ENCODE results near the gene TBC1D2. TPM values are rescaled to one million over a fixed set of nuclear protein-coding genes. Genes with fewer than 3 reads are reported as not detected.

The TBC1D2 gene
- total RNA-seq, 4 donors from 2014 or later: 42.4 to 57.4 (median 49.0) TPM

- TF ChIP-seq EP300 (IDR thresholded peaks at IDR 0.05): no peak
- TF ChIP-seq POLR2A (IDR thresholded peaks at IDR 0.05): no peak
- TF ChIP-seq CTCF (IDR thresholded peaks at IDR 0.05): no peak
- no peak for TF ChIP-seq POLR2AphosphoS5 (IDR thresholded peaks at IDR 0.05)
- H3K4me1 ChIP-seq: peaks cover 4% of the 10 kb centered on the region
- H3K9me3 ChIP-seq: no peaks in the 10 kb centered on the region
- H3K4me3 ChIP-seq: no peak overlapping the region
- H3K36me3 ChIP-seq: peaks cover 65% of the 10 kb centered on the region
- no peak overlapping the region for H3K27ac ChIP-seq
- no peak for DNase-seq (ENCODE audit: low spot score in 2 of 2)
- H3K27me3 ChIP-seq: no peaks in the 10 kb centered on the region
- 87% methylated on average over 6 of the region's 6 CpGs for WGBS
These were observed 24.7 kb downstream of the TBC1D2 start for GRCh38 chr9:98230789-98231188.

GRCh38 chr9:98230304-98230703 lies 25.1 kb downstream of the TBC1D2 start:
- H3K4me1 ChIP-seq: peaks cover 4% of the 10 kb centered on the region
- 87% methylated on average over 6 of the region's 6 CpGs for WGBS
- no peaks in the 10 kb centered on the region for H3K27me3 ChIP-seq
- H3K4me3 ChIP-seq: no peak overlapping the region
- no peak for TF ChIP-seq POLR2AphosphoS5 (IDR thresholded peaks at IDR 0.05)
- no peak for TF ChIP-seq CTCF (IDR thresholded peaks at IDR 0.05)
- TF ChIP-seq EP300 (IDR thresholded peaks at IDR 0.05): no peak
- TF ChIP-seq POLR2A (IDR thresholded peaks at IDR 0.05): no peak
- peaks cover 70% of the 10 kb centered on the region for H3K36me3 ChIP-seq
- no peak overlapping the region for H3K27ac ChIP-seq
- DNase-seq (ENCODE audit: low spot score in 2 of 2): no peak
- no peaks in the 10 kb centered on the region for H3K9me3 ChIP-seq

- no peak overlapping the region for H3K27ac ChIP-seq
- H3K4me1 ChIP-seq: peaks cover 4% of the 10 kb centered on the region
- H3K36me3 ChIP-seq: peaks cover 73% of the 10 kb centered on the region
- H3K4me3 ChIP-seq: no peak overlapping the region
- TF ChIP-seq POLR2AphosphoS5 (IDR thresholded peaks at IDR 0.05) (no peak), POLR2A (IDR thresholded peaks at IDR 0.05) (no peak), CTCF (IDR thresholded peaks at IDR 0.05) (no peak), EP300 (IDR thresholded peaks at IDR 0.05) (no peak)
- H3K27me3 ChIP-seq: no peaks in the 10 kb centered on the region
- 87% methylated on average over 3 of the region's 3 CpGs for WGBS
- no peak for DNase-seq (ENCODE audit: low spot score in 2 of 2)
- no peaks in the 10 kb centered on the region for H3K9me3 ChIP-seq
These were observed 25.8 kb downstream of the TBC1D2 start for GRCh38 chr9:98229620-98230019.

- no peak overlapping the region for H3K4me3 ChIP-seq
- TF ChIP-seq POLR2AphosphoS5 (IDR thresholded peaks at IDR 0.05): no peak
- no peak for TF ChIP-seq EP300 (IDR thresholded peaks at IDR 0.05)
- TF ChIP-seq POLR2A (IDR thresholded peaks at IDR 0.05): no peak
- no peak for TF ChIP-seq CTCF (IDR thresholded peaks at IDR 0.05)
- H3K9me3 ChIP-seq: no peaks in the 10 kb centered on the region
- DNase-seq (ENCODE audit: low spot score in 2 of 2): no peak
- peaks cover 75% of the 10 kb centered on the region for H3K36me3 ChIP-seq
- WGBS: 81% methylated on average over 4 of the region's 4 CpGs
- peaks cover 4% of the 10 kb centered on the region for H3K4me1 ChIP-seq
- H3K27ac ChIP-seq: no peak overlapping the region
- H3K27me3 ChIP-seq: no peaks in the 10 kb centered on the region
These were observed 26.4 kb downstream of the TBC1D2 start for GRCh38 chr9:98229090-98229395.

- peaks cover 8% of the 10 kb centered on the region for H3K4me1 ChIP-seq
- no peaks in the 10 kb centered on the region for H3K9me3 ChIP-seq
- WGBS: 93% methylated on average over 10 of the region's 10 CpGs
- no peak overlapping the region for H3K27ac ChIP-seq
- no peak for TF ChIP-seq POLR2A (IDR thresholded peaks at IDR 0.05)
- no peak for TF ChIP-seq EP300 (IDR thresholded peaks at IDR 0.05)
- no peak for TF ChIP-seq CTCF (IDR thresholded peaks at IDR 0.05)
- no peak for TF ChIP-seq POLR2AphosphoS5 (IDR thresholded peaks at IDR 0.05)
- peaks cover 74% of the 10 kb centered on the region for H3K36me3 ChIP-seq
- DNase-seq (ENCODE audit: low spot score in 2 of 2): no peak
- no peaks in the 10 kb centered on the region for H3K27me3 ChIP-seq
- no peak overlapping the region for H3K4me3 ChIP-seq
These were observed 26.9 kb downstream of the TBC1D2 start for GRCh38 chr9:98228392-98229089.
